Esophagus (tissue), 2 donors: ENCODE data around the gene PTPRB. TPM values are rescaled to one million over a fixed set of nuclear protein-coding genes. Genes with fewer than 3 reads are reported as not detected.

ENCODE experiments used
- H3K27ac ChIP-seq, 2 donors: one replicate each; pipeline ENCODE4 v1.5.1; 2013; ENCODE audit warnings: low read depth in 2 of 2, mild to moderate bottlenecking in 2 of 2, inconsistent platforms in 1 of 2, low read length in 1 of 2, moderate library complexity in 1 of 2
- H3K27me3 ChIP-seq, 2 donors: one replicate each; pipeline ENCODE4 v1.6.1; 2013; ENCODE audit warnings: low read length in 2 of 2, control low read depth in 1 of 2, mild to moderate bottlenecking in 1 of 2; ENCODE audit not compliant: insufficient read depth in 2 of 2, control insufficient read depth in 1 of 2
- H3K36me3 ChIP-seq, 2 donors: one replicate each; pipeline ENCODE4 v1.6.1; 2013; ENCODE audit warnings: low read length in 1 of 2; ENCODE audit not compliant: control insufficient read depth in 2 of 2, insufficient read depth in 2 of 2
- H3K4me1 ChIP-seq, 2 donors: one replicate each; pipeline ENCODE4 v1.6.1; 2013; ENCODE audit warnings: low read length in 1 of 2; ENCODE audit not compliant: control insufficient read depth in 2 of 2, insufficient read depth in 2 of 2
- H3K4me3 ChIP-seq, 2 donors: one replicate each; pipeline ENCODE4 v1.5.1; 2013; ENCODE audit warnings: low read length in 2 of 2, mild to moderate bottlenecking in 2 of 2, low read depth in 1 of 2, moderate library complexity in 1 of 2
- H3K9me3 ChIP-seq, 2 donors: one replicate each; pipeline ENCODE4 v1.6.1; 2013; ENCODE audit warnings: mild to moderate bottlenecking in 2 of 2, low read depth in 1 of 2, low read length in 1 of 2, moderate library complexity in 1 of 2; ENCODE audit not compliant: control insufficient read depth in 2 of 2, insufficient read depth in 1 of 2
- WGBS, 2 donors: extraction: QIAGEN DNeasy Blood & Tissue Kit; methylation state at CpG; one replicate each; pipeline ENCODE4 v1.1.7; 2013; 5-methylcytosine and 5-hydroxymethylcytosine counted together
- polyA plus RNA-seq, 2 donors: library from polyadenylated mRNA; stranded (reverse); fragments of 200-250 nt; gene quantifications; one replicate each; pipeline ENCODE4 v1.2.3, GENCODE V29; 2013
- donor health status: healthy with polysubstance abuse.
- donor health status: Bipolar disorder and iron deficiency.

The PTPRB gene
- polyA plus RNA-seq, 2 donors = 1.5 to 1.6 TPM

DNA sequence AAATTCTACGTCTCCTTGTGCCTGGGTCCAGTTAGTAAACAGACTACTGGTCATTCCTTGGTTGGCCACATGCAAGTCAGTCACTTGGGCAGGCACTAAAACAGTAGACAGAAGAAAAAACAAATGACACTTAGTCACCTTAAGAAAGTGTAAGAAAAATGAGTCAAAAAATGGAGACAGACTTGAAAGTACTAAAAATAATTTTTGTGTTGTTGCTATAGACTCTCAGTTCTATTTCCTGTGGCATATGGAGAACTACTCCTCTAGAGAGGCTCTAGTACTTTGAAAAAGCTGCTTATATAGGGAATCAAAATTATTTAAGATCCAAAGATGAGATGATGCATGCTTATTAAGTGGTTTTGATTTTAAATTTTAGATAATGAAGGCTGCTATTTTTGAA is 56.0 kb downstream of the PTPRB start:
- Histone ChIP-seq H3K27me3 (no peaks in the 10 kb centered on the region), H3K9me3 (no peaks in the 10 kb centered on the region), H3K4me3 (no peak overlapping the region), H3K27ac (no peak overlapping the region), H3K36me3 (no peaks in the 10 kb centered on the region), H3K4me1 (no peaks in the 10 kb centered on the region)
- WGBS, 2 donors = 76 to 86% methylated on average over 1 of the region's 1 CpG

DNA sequence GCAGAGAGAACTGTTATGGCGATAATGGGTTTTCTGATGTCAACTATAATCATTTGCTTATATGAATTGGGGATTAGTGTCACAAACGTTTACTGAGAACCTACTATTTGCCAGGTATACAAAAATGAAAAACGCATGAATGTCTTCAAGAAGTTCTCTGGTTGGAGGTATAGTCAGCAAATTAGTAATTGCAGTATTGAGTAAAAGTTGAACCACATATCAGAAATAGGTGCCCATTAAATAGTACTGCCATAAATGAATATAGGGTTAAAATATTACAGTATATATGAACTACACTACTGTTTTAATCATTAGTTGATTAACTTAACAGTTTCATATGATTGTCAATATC is 60.0 kb downstream of the PTPRB start:
- H3K27me3 ChIP-seq = no peaks in the 10 kb centered on the region
- H3K4me3 ChIP-seq = no peak overlapping the region
- no peaks in the 10 kb centered on the region for H3K36me3 ChIP-seq
- H3K4me1 ChIP-seq = no peaks in the 10 kb centered on the region
- 14 to 26% methylated on average over 3 of the region's 3 CpGs for WGBS, 2 donors
- H3K9me3 ChIP-seq = no peaks in the 10 kb centered on the region
- no peak overlapping the region for H3K27ac ChIP-seq

DNA sequence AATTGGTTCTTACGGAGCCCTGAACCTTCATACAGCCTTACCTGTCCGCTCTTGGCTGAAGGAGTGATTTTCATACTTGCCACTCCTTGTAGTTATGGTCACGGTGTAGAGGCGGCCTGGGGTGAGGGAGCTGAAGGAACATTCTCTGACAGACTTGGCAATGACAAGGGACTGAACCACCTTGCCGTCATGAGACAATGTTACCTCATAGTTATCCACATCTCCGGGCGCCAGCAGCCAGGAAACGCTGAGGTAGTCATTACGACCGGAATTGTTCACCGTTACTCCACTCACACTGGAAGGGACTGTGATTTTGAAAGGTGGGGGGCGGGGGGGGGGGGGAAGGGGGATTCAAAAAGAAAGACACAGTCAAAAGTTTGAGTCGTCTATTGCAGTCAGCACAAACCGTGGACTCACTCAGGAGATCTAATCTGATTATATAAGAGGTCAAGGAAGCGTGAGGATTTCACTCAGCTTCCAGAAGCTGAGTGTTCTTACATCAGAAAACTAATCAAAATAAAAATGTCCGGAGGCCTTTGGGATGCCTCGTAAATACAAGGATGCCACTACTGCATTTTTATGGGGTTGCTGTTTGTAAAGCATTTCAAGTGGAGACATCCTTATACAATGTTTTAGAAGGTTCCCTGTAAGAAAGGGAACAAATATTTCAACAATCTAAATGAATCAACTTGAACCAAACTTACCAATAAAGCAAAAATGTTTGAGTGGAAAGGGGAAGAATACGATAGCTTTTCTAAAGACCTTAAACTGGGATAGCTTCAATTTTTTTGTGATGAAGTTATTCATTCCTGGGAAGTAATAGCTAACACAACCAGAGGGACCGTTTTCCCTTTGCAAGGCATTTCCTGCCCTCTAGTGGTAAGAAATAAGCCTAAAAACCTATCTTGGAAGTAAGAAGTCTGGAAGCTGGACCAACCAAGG is 60.6 kb downstream of the PTPRB start:
- no peak overlapping the region for H3K27ac ChIP-seq
- H3K27me3 ChIP-seq = no peaks in the 10 kb centered on the region
- no peaks in the 10 kb centered on the region for H3K36me3 ChIP-seq
- no peak overlapping the region for H3K4me3 ChIP-seq
- 61 to 64% methylated on average over 19 of the region's 19 CpGs for WGBS, 2 donors
- H3K9me3 ChIP-seq = no peaks in the 10 kb centered on the region
- no peaks in the 10 kb centered on the region for H3K4me1 ChIP-seq

DNA sequence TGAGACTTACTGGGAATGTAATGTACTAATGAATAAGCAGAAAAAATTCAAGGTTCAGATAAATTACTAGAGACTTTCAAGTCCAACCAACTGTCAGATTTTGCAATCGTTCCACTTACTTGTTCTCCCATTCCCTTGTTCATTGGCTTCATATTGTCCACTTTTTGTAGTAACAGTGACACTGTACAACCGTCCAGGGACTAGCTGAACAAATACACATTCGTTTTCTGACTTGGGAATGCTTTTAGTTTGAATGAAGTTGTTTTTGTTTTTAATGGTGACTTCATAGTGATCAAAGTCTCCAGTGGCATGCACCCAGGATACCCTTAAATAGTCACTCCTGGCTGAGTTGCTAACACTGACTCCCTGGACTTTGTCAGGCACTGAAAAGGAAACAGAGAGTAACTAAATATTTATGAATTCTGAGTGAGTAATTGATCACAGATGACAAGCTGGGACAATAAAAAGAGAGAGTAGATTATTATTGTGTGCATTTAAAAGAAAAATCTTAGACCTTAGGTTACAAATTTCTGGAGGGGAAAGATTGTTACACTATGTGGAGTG is 65.4 kb downstream of the PTPRB start:
- WGBS, 2 donors = 43 to 46% methylated on average over 3 of the region's 3 CpGs
- Histone ChIP-seq H3K36me3 (no peaks in the 10 kb centered on the region), H3K27ac (no peak overlapping the region), H3K27me3 (no peaks in the 10 kb centered on the region), H3K4me3 (no peak overlapping the region), H3K9me3 (no peaks in the 10 kb centered on the region), H3K4me1 (no peaks in the 10 kb centered on the region)

DNA sequence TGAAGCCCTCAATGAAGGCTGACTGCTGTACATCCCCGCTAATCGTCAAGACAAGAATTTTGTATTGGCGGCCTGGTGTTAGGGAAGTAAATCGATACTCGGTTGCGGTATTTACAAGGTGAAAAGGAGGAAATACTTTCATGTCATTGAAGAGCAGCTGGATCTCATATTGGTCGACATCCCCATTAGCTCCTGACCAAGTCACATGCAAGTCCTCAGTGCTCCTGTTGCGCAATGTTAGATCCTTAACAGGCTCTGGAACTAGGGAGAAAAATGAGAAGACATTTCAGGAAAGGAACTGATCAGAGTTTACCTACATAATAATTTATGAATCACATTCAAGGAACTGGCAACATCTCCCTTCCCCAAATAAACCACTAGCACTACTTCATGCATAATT is 66.2 kb downstream of the PTPRB start:
- Histone ChIP-seq H3K27me3 (no peaks in the 10 kb centered on the region), H3K36me3 (no peaks in the 10 kb centered on the region), H3K4me1 (no peaks in the 10 kb centered on the region), H3K4me3 (no peak overlapping the region), H3K9me3 (no peaks in the 10 kb centered on the region), H3K27ac (no peak overlapping the region)
- WGBS, 2 donors = 94% methylated on average over 8 of the region's 8 CpGs

DNA sequence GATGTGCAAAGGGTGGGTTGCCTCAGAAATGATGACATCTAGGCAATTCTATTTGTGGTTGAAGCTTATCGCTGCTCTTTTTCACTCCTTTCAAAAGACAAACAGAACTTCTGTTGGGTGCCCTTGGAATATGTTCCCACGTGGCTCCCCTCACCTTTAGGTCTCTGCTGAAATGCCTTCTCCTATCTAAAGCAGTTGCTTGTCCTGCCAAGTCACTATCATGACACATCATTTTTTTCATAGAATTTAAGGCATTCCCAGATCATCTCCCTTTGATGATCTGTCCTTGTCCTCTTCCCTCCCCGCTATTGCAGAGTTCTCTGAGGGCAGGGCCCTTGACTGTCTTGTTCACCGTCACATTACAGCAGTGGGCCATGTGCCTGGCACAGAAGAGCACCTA is 75.7 kb downstream of the PTPRB start:
- Histone ChIP-seq H3K27me3 (no peaks in the 10 kb centered on the region), H3K36me3 (no peaks in the 10 kb centered on the region), H3K4me1 (no peaks in the 10 kb centered on the region), H3K27ac (no peak overlapping the region), H3K4me3 (no peak overlapping the region), H3K9me3 (no peaks in the 10 kb centered on the region)
- 86 to 91% methylated on average over 4 of the region's 4 CpGs for WGBS, 2 donors

DNA sequence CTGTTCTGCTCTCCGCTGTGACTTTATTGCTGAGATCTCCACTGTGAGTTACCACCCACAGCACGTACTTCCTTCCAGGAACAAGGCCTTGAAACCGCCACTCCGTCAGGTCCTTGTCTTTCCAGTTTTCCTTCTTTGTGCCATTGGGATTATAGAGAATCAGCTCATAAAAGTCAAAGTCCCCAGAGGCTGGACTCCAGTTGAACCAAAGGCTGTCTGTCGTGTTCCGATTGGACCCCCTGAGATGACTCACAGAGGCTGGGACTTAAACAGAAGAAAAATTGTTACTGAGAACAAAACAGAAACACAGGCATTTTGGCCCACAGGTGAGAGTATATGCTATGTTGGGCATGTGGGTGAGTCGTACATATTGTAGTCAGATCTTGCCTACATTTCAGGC is 76.6 kb downstream of the PTPRB start:
- no peak overlapping the region for H3K27ac ChIP-seq
- no peak overlapping the region for H3K4me3 ChIP-seq
- no peaks in the 10 kb centered on the region for H3K36me3 ChIP-seq
- 64 to 68% methylated on average over 7 of the region's 7 CpGs for WGBS, 2 donors
- no peaks in the 10 kb centered on the region for H3K27me3 ChIP-seq
- no peaks in the 10 kb centered on the region for H3K9me3 ChIP-seq
- no peaks in the 10 kb centered on the region for H3K4me1 ChIP-seq

DNA sequence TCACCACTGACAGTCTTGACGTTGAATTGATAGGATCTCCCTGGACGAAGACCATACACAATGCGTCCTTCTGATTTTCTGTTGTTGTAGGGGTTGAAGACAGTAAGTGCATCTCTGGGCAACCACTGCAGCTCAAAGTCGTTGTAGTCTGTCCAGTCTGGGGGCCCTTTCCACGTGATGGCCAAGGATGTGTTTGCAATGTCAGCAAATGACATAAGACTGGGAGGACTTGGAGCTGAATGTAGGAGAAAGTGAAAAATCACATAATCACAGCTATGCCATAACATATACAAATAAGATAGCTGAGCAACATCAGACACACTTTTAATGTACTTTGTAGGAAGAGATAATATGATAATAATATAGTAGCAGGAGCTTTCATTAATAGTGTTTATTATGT is 77.8 kb downstream of the PTPRB start:
- 78 to 79% methylated on average over 5 of the region's 5 CpGs for WGBS, 2 donors
- H3K4me3 ChIP-seq = no peak overlapping the region
- no peaks in the 10 kb centered on the region for H3K36me3 ChIP-seq
- H3K27me3 ChIP-seq = no peaks in the 10 kb centered on the region
- no peaks in the 10 kb centered on the region for H3K4me1 ChIP-seq
- no peaks in the 10 kb centered on the region for H3K9me3 ChIP-seq
- H3K27ac ChIP-seq = no peak overlapping the region

DNA sequence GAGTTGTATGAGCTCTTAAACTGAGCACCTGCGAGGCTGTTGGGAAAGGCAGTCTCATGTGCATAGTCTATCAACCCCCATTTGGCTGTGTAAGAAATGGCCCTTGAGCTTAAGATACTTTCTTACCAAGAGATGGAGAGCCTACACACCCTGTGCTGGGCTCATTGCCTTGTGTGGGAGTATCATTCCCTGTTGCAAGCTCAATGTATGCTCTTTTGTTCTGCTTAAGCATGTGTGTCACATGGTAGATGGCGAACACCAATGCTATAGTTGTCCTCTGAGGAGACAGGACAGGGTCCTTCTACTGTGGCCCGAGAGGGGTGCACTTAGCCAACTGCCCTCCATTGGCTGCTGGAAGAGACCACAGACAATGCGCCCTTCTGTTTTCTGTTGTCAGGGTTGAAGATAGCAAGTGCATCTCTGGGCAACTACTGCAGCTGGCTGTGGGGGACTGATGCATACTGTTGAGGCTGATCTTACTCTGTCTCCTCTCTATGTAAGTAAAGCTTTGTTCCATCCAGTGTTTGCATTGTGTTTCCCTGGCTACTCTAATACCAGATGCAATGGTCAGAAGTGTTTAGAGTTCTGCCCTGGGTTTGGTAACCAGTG is 79.5 kb downstream of the PTPRB start:
- Histone ChIP-seq H3K4me3 (no peak overlapping the region), H3K27me3 (no peaks in the 10 kb centered on the region), H3K27ac (no peak overlapping the region), H3K4me1 (no peaks in the 10 kb centered on the region), H3K9me3 (no peaks in the 10 kb centered on the region), H3K36me3 (no peaks in the 10 kb centered on the region)
- WGBS, 2 donors = 91 to 93% methylated on average over 4 of the region's 4 CpGs
